OCI-LY1 (cell line): ENCODE data around the gene SDK1.

ENCODE experiments used
- H2AFZ ChIP-seq: fragments of 200-600 bp; sonication (generic), shearing (Covaris generic); 2 replicates; pipeline ENCODE4 v1.6.0; 2014; ENCODE audit warnings: antibody characterized with exemption, mild to moderate bottlenecking, low read length
- H3F3A ChIP-seq: fragments of 200-600 bp; sonication (generic), shearing (Covaris generic); 2 replicates; pipeline ENCODE4 v1.6.0; 2014; ENCODE audit warnings: mild to moderate bottlenecking, antibody characterized with exemption, low read length, moderate library complexity; ENCODE audit not compliant: insufficient read depth
- H3K27ac ChIP-seq: fragments of 200-600 bp; sonication (generic); 2 replicates; pipeline ENCODE4 v1.5.1; 2014; ENCODE audit warnings: low read length, mixed run types, mild to moderate bottlenecking, low read depth; ENCODE audit not compliant: poor library complexity, severe bottlenecking
- H3K27me3 ChIP-seq: fragments of 200-600 bp; sonication (generic); 2 replicates; pipeline ENCODE4 v1.6.0; 2014; ENCODE audit warnings: antibody characterized with exemption, mild to moderate bottlenecking, low read length, moderate library complexity; ENCODE audit not compliant: insufficient read depth
- H3K36me3 ChIP-seq: fragments of 200-600 bp; sonication (generic); 2 replicates; pipeline ENCODE4 v1.6.1; 2014; ENCODE audit warnings: mild to moderate bottlenecking, antibody characterized with exemption, low read length, moderate library complexity, mixed read lengths; ENCODE audit not compliant: insufficient read depth
- H3K4me1 ChIP-seq: fragments of 200-600 bp; sonication (generic); 2 replicates; pipeline ENCODE4 v1.5.1; 2014; ENCODE audit warnings: mild to moderate bottlenecking, low read length, moderate library complexity; ENCODE audit not compliant: insufficient read depth, severe bottlenecking
- H3K4me2 ChIP-seq: fragments of 200-600 bp; sonication (generic), shearing (Covaris generic); 2 replicates; pipeline ENCODE4 v1.6.1; 2014; ENCODE audit warnings: low read length
- H3K4me3 ChIP-seq: fragments of 200-600 bp; sonication (generic); 2 replicates; pipeline ENCODE4 v1.5.1; 2014; ENCODE audit warnings: low read length, low read depth, mild to moderate bottlenecking, mixed read lengths; ENCODE audit not compliant: poor library complexity, severe bottlenecking
- H3K79me2 ChIP-seq: fragments of 200-600 bp; shearing (Covaris generic); 2 replicates; pipeline ENCODE4 v1.6.1; 2016; ENCODE audit warnings: mixed run types, low read length, mixed read lengths; ENCODE audit not compliant: insufficient read depth
- H3K9ac ChIP-seq: fragments of 200-600 bp; sonication (generic), shearing (Covaris generic); 2 replicates; pipeline ENCODE4 v1.6.1; 2014; ENCODE audit warnings: mild to moderate bottlenecking, low read length, mixed read lengths
- H3K9me2 ChIP-seq: fragments of 200-600 bp; sonication (generic), shearing (Covaris generic); 2 replicates; pipeline ENCODE4 v1.6.1; 2014; ENCODE audit warnings: low read depth, mild to moderate bottlenecking, low read length, mixed read lengths
- H3K9me3 ChIP-seq: fragments of 200-600 bp; shearing (Covaris generic); 2 replicates; pipeline ENCODE4 v1.6.1; 2014; ENCODE audit warnings: low read length, mixed read lengths
- H4K20me1 ChIP-seq: fragments of 200-600 bp; sonication (generic), shearing (Covaris generic); 2 replicates; pipeline ENCODE4 v1.6.0; 2016; ENCODE audit warnings: mild to moderate bottlenecking, low read length; ENCODE audit not compliant: insufficient read depth
- EZH2 ChIP-seq: fragments of 200-600 bp; sonication (generic), shearing (Covaris generic); IDR thresholded peaks from 2 replicates; pipeline ENCODE4 v1.8.0; 2017; ENCODE audit warnings: borderline replicate concordance, mixed run types, mild to moderate bottlenecking, antibody characterized with exemption, low read length, moderate library complexity, mixed read lengths
- TF ChIP-seq, protein P1 (sequence below): fragments of 200-600 bp; sonication (generic), shearing (Covaris generic); IDR thresholded peaks from 2 replicates; pipeline ENCODE4 v1.5.1; 2017; ENCODE audit warnings: mild to moderate bottlenecking, antibody characterized with exemption, low read length, moderate library complexity, mixed read lengths

The SDK1 gene

DNA sequence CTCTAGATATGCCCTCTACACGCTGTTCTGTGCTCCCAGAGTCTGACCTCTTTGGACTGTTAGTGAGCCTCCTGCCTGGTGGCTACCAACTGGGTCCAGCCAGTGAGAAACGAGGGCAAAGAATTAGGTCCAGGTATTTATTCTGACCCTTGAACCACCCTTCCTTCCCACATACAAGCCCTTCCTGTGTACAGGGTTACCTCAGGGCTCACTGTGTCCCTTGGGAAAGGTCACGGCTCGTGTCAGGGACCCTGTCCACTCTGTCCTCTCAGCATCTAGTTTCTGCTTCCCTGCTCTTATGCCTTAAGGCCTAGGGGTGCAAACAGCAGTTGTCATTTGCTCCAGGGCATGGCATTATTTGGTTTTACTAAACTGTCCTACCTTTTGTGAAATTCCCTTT lies 180.4 kb downstream of the SDK1 start:
- H3K9ac ChIP-seq: no peak overlapping the region
- H3K36me3 ChIP-seq: no peaks in the 10 kb centered on the region; the same call in 1 of the 2 replicates
- no peaks in the 10 kb centered on the region for H3K27me3 ChIP-seq
- H2AFZ ChIP-seq: no peak overlapping the region
- H3K79me2 ChIP-seq: peaks cover 14% of the 10 kb centered on the region
- H3K27ac ChIP-seq: no peak overlapping the region
- TF ChIP-seq, protein P1, sequence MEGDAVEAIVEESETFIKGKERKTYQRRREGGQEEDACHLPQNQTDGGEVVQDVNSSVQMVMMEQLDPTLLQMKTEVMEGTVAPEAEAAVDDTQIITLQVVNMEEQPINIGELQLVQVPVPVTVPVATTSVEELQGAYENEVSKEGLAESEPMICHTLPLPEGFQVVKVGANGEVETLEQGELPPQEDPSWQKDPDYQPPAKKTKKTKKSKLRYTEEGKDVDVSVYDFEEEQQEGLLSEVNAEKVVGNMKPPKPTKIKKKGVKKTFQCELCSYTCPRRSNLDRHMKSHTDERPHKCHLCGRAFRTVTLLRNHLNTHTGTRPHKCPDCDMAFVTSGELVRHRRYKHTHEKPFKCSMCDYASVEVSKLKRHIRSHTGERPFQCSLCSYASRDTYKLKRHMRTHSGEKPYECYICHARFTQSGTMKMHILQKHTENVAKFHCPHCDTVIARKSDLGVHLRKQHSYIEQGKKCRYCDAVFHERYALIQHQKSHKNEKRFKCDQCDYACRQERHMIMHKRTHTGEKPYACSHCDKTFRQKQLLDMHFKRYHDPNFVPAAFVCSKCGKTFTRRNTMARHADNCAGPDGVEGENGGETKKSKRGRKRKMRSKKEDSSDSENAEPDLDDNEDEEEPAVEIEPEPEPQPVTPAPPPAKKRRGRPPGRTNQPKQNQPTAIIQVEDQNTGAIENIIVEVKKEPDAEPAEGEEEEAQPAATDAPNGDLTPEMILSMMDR: no peak
- TF ChIP-seq EZH2: no peak
- no peak overlapping the region for H3K4me2 ChIP-seq
- no peaks in the 10 kb centered on the region for H4K20me1 ChIP-seq
- H3K9me3 ChIP-seq: no peaks in the 10 kb centered on the region
- H3K4me1 ChIP-seq: peaks cover 15% of the 10 kb centered on the region
- H3K4me3 ChIP-seq: no peak overlapping the region
- no peaks in the 10 kb centered on the region for H3K9me2 ChIP-seq
- H3F3A ChIP-seq: no peaks in the 10 kb centered on the region

DNA sequence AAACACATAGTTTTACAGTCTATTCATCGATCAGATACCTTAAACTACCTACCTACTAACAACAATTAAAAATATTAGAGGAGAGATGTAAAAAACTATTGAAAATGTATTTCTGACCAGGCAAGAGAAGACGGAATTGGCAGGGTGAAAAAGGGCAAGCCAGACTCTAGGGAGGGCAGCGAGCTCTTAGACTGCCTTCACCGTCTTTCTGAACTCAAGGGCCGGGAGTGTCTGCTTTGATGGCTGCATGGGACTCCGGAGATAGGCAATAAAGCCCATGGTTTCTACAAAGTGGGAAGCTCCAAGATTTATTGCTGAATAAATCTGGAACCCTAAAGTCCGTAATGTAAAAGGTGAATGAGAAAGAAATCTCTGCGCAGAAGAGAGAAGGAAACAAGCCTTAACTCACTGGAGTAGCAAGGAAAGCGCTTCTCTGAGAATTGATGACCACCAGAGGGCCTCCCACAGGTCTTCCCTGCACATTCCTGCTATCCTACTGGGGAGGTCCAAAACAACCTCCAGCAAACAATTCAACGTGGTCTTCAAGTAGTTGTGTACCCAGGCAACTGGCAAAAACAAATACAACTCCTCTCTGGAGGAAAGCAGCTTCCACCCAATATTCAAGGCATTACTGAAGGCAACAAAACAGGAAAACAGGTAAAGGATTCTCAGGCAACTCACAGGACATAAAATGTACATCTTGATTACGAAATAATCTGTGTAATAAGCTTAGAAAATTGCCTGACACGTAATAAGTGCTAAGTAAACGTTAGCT lies 181.3 kb downstream of the SDK1 start:
- no peak overlapping the region for H3K27ac ChIP-seq
- H3K9me3 ChIP-seq: no peaks in the 10 kb centered on the region
- H3F3A ChIP-seq: no peaks in the 10 kb centered on the region
- H3K4me3 ChIP-seq: no peak overlapping the region
- no peak overlapping the region for H3K4me2 ChIP-seq
- peaks cover 6% of the 10 kb centered on the region for H3K4me1 ChIP-seq
- H3K9ac ChIP-seq: no peak overlapping the region
- H3K36me3 ChIP-seq: no peaks in the 10 kb centered on the region; the same call in 1 of the 2 replicates
- TF ChIP-seq EZH2: no peak
- TF ChIP-seq, protein P1: peak; percentile 45; the same call in 1 of the 2 replicates
- no peaks in the 10 kb centered on the region for H4K20me1 ChIP-seq
- H3K27me3 ChIP-seq: no peaks in the 10 kb centered on the region
- no peaks in the 10 kb centered on the region for H3K9me2 ChIP-seq
- peaks cover 18% of the 10 kb centered on the region for H3K79me2 ChIP-seq
- no peak overlapping the region for H2AFZ ChIP-seq

- Histone ChIP-seq H3F3A (no peaks in the 10 kb centered on the region), H3K27me3 (no peaks in the 10 kb centered on the region), H3K9ac (no peak overlapping the region), H3K79me2 (peaks cover 4% of the 10 kb centered on the region; the same call in 1 of the 2 replicates), H3K4me2 (no peak overlapping the region), H3K9me2 (no peaks in the 10 kb centered on the region), H3K4me3 (no peak overlapping the region), H3K9me3 (no peaks in the 10 kb centered on the region), H2AFZ (no peak overlapping the region), H3K27ac (no peak overlapping the region), H3K36me3 (peaks cover 8% of the 10 kb centered on the region), H4K20me1 (no peaks in the 10 kb centered on the region), H3K4me1 (no peaks in the 10 kb centered on the region)
- no peak for TF ChIP-seq EZH2
- TF ChIP-seq, protein P1: no peak
These were observed 185.8 kb downstream of the SDK1 start for GRCh38 chr7:3486841-3487240.
